Measurements from ENCODE around the gene ZNF460.
A peak's percentile ranks its signal among the peaks of the same experiment; 100 is the strongest.

The ZNF460 gene

DNA sequence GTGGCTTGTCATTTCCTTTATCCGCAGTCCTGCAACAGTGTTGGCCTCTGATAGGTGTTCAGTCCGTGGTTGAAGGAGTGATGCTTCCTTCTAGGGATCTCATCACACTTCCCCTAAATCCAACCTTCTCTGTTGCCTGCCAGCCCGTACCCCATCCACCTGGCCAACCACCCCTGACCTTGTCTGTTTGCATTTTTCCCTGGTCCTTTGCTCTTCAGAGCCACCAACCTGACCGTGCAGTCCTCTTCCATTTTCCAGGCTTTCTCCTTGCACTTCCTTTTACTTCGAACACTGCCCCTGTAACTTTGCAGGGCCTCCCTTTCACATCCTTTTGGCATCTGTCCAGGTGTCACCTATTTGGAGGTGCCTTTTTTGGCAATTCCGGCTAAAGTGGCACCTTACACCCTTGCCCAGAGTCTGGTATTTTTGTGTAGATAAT lies 696 bp downstream of the ZNF460 start:
- no peak for DNase-seq (ENCODE audit: low read depth)

DNA sequence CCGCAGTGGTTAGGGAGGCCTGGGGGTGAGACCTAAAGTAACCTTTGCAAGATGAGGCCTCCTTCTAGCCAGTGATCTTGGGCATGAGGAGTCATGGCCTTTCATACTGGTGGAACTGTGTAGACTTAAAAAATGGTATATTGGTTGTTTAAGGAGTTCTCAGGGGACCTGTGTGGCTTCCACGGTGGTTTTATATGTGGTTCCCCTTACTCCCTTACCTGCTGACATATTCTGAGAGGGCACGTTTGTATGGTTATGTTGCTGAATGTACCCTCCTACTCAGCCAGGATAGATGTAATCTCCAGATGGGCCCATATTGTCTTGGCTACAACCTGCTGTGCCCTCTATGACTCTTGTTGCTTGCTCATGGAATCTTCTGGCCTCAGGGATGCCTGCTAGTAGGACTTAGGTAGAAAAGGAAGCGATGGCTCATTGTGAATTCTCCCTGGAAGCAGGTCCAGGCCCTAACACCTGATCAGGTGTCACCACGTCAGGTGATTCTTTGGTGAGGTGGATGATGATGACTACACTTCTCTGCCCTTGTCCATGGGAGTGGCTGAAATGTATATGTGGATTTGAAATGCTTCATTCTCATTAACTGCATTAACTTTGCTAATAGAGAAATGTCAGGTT lies 1.8 kb downstream of the ZNF460 start:
- no peak for DNase-seq (ENCODE audit: low read depth)

DNA sequence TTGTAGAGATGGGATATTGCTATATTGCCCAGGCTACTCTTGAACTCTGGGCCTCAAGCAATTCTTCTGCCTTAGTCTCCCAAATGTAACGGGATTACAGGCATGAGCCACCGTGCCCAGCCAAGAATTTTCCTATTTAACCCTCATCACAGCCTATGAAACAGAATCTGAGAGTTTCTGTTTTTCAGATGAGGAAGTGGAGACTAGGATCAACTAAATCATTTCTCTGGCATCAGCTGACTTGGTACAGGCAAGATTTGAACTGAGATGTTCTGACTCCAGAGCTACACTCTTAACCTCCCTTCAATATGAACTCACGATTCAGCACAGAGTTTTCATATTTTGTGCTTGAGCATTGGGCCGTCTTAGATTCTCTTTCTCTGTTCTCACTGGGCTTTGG lies 8.1 kb downstream of the ZNF460 start:
- no peak for DNase-seq (ENCODE audit: low read depth)

DNA sequence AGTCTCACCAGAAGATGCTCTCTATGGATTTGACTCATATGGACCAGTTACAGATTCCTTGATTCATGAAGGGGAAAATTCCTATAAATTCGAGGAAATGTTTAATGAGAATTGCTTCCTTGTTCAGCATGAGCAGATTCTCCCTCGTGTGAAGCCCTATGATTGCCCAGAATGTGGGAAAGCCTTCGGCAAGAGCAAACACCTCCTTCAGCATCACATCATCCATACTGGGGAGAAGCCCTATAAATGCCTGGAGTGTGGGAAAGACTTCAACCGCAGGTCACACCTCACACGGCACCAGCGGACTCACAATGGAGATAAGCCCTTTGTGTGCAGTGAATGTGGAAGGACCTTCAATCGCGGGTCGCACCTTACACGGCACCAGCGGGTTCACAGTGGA lies 10.7 kb downstream of the ZNF460 start:
- no peak for DNase-seq (ENCODE audit: low read depth)

DNA sequence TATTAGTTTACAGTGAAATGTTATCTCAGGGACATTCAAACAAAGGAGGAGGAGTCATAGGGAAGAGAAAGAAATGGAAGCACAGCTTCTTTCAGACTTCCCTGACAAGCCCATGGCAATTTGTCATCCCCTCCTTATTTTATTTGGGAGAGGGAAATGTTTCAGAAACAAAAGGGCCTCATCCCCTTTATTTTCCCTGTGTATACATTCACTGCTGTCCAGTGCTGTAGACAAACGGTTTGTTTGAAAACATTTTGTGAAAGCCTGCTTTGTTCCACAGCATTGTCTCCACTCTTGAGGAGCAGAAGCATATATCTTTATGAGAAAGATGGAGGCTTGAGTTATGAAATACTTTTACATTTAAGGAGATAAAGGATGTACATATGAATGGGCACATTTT lies 12.3 kb downstream of the ZNF460 start:
- no peak for DNase-seq (ENCODE audit: low read depth)

DNA sequence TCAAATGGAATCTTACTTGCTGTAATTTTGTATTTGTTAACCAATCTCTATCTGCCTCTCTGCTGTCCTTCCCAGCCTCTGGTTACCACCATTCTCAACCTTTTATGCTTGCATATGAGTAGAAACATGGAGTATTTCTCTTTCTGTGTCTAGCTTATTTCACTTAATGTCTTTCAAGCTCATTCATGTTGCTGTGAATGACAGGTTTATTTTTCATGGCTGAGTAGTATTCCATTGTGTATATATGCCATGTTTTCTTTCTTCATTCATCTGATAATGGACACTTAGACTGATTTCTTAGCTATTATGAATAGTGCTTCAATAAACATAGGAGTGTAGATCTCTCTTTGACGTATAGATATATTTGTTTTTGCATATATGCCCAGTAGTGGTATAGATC lies 13.4 kb downstream of the ZNF460 start:
- DNase-seq (ENCODE audit: low read depth) = no peak

DNA sequence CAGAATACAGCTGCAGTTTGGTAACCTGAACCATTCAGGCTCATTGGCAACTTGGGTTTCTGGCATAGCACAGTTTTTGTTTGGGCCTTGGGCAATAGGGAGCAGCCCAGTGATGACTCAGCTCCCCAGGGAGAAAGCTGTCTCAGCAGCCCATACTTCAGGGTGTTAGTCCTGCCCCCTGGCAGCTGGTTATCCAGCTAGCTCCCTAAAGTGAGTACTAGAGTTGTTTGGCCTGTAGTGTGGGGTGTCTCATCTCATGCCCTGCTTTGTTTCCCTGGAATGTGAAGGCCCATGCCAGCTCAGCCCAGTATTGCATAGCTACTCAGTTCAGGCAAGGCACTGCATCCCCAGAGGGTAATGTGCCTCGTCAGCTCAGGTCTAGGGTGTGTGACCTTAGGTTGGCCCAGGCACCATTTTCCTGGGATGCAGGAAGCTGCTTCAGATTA lies 21.8 kb downstream of the ZNF460 start:
- no peak for DNase-seq (ENCODE audit: low read depth)

DNA sequence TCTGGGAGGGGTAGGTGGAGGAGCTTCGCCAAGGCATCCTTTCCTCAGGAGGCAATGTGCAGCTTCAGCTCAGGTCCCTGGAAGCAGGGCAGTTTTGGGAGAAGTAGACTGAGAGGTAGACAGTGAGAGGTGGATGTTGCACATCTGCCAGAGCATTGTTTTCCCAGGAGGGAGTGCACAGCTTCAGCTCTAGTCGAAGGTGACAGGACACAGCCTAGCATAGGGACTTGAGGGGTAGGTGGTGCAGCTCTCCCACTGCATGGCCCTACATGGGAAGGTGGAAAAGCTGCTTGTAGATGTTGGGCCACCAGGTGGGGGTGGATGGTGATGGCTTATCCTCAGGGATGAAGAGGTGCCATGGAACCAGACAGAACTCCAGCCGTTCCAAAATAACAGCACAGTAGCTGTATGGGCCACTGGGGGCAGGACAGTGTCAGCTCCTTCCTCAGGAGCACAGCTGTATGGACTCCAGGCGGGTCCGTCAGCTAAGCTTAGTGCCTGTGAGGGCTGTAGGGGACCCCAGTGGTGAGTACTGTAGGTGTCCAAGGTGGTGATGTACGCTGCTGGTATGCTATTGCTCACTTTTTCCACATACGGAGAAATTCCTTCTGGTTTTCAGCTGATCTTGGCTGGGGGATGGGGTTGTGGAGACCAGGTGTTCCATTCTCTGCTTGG lies 22.6 kb downstream of the ZNF460 start:
- DNase-seq (ENCODE audit: low read depth) = no peak

DNA sequence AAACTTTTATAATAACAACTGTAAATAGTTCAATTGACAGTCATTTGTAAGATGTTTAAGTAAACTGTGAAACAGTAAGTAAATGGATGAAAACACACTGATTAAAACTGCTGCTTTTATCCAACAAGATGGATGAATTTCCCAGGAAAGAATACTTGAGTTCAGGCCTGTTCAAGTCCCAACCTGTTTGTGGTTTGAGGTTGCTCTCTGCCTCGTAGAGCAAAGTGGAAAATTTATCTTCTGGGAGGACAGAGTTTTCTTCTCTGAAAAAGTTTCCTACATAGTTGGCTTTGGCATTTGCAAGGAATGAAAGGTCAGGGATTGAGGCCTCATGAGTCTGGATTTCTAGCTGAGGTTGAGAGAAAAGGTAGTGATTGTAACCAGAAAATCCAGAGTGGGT lies 24.8 kb downstream of the ZNF460 start:
- DNase-seq (ENCODE audit: low read depth) = no peak

DNA sequence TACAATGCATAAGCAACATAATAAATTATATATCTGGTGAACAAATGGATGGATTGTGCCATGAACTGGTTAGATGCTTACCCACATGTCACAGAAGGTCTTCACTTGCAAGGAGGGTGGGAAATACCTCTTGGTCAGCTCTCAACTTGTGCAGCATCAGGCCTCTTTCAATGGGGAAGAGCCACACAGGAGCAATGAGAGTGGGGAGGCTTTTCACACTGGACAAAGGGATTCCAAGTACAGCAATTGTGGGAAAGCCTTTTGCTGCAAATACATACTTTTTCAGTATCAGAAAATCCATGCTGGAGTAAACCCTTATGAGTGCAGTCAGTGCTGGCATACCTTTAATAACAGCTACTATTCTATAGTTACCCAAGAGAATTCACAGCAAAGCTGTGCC lies 28.2 kb downstream of the ZNF460 start:
- no peak for DNase-seq (ENCODE audit: low read depth)

DNA sequence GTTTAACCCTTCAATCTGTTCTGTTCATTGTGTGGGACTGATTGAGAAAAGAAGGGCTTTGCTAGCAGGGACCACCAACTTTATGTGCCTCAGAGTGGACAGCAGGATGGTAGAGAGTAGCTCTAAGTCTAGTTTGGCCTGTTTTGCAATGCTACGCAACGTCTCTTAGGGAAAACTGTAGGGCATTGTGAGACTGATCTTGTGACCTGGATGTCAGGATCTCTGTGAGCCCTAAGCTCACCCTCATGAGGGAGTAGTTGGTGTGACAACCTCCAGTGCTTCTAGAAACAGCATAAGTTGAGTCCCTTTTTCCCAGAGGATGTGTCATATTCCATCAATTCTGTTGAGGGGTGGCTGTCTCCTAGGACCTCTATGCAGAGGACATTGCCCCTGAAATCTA lies 30.5 kb downstream of the ZNF460 start:
- no peak for DNase-seq (ENCODE audit: low read depth)

DNA sequence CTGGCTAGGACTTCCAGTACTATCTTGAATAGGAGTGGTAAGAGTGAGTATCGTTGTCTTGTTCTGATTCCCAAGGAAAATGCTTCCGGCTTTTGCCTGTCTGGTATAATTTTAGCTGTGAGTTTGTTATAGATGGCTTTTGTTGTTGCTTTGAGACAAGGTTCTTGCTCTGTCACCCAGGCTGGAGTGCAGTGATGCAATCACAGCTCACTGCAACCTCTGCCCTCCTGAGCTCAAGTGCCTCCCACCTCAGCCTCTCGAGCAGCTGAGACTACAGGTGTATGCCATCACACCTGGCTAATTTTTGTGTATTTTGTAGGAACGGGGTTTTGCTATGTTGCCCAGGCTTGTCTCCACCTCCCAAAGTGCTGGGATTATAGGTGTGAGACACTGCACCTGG lies 33.9 kb downstream of the ZNF460 start:
- no peak for DNase-seq (ENCODE audit: low read depth)

DNA sequence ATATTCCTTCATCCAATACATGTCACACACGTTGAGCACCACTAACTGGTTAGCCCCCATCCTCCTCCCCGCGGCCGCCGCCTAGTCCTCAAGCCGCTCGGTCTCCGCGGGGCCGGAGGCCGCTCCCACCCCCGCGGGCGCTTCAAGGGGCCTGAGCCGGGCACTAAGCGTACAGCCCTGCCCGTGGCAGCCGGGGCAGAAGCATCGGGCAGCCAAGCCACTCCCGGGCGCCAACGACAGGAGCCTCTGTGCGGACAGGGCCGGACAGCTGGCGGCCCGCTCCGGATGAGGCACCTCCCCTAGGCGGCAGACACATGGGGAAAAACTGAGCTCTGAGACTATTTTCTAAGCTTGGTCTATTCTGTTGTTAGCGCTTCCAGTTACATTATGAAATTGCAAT lies 37.2 kb downstream of the ZNF460 start:
- no peak for DNase-seq (ENCODE audit: low read depth)

DNA sequence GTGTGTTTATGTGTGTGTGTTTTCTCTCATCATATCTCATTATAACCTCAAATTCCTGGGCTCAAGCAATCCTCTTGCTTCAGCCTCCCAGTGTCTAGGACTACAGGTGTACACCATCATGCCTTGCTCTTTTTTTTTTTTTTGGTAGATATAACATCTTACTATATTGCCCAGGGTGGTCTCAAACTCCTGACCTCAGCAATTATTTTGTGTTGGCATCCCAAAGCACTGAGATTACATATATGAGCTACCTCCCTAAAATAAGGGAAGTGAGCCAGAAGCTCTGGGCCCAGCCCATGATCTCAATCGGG lies 39.5 kb downstream of the ZNF460 start:
- DNase-seq (ENCODE audit: low read depth) = no peak

DNA sequence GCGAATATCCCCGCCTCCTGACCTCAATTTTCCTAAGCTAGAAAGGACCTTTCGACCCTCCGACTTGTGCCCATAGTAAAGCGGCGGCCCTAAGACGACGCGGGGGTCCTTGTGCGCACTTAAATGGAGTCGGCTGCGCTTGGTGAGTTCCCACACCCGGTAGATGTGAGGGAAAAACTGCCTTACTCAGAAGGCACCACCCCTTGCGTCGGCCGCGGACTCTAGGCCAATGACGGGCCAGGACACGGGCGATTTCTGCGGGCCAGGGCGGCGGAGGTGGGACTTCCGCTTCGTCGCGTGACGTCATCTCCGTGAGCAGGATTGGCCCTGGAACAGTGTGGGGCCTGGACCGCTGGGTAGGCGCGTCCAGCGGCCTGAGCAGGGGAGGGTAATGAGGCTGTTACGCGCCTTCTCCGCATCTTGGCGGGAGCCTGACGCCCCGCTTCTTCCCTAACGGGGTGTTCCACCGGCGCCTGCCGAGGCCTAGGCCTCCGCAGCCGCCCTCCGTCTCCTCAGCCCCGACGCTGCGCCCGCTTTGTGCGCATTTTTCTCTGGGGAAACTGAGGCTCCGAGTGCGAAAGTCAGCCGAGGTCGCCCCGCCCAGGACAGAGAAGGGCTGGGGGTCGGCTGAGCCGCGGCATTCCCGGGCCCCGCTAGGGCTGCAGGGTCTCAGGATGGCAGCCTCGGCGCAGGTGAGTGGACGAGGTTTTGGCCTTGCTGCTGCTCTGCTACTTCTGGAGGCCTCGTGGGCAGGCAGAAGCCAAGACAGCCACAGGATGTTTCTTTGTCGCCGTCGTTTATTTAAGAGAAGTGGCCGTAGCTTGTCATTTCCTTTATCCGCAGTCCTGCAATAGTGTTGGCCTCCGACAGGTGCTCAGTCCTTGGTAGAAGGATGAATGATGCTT lies 40.1 kb downstream of the ZNF460 start, which contains the start of gene ZNF543:
Gene ZNF543 (plus strand): TSS at position 293 of the 905 bp plus-strand sequence. CDS start 382 bp downstream, at position 675.
- peak; percentile 87 for DNase-seq (ENCODE audit: low read depth)

DNA sequence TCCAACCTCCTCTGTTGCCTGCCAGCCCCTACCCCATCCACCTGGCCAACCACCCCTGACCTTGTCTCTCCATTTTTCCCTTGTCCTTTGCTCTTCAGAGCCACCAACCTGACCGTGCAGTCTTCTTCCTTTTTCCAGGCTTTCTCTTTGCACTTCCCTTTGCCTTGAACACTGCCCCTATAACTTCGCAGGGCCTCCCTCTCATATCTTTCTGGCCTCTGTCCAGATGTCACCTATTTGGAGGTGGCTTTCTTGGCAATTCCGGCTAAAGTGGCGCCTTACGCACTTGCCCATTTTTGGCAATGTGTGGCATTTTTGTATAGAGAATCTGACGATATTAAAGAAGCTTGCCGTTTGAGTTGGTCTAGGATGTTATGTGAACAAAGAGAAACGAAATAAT lies 40.8 kb downstream of the ZNF460 start:
- DNase-seq (ENCODE audit: low read depth) = no peak

DNA sequence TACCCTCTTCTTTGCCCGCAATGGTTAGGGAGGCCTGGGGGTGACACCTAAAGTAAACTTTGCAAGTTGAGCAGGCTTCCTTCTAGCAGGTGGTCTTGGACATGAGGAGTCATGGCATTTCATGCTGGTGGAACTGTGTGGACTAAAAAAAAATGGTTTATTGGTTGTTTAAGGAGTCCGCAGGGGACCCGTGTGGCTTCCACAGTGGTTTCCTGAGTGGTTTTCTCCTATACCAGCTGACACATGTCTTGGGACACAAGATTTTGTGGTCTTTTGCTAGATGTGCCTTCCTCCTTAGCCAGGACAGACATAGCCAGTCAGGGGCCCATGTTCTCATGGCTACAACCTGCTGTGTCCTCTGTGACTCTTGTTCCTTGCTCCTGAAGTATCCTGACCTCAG lies 41.5 kb downstream of the ZNF460 start:
- no peak for DNase-seq (ENCODE audit: low read depth)

DNA sequence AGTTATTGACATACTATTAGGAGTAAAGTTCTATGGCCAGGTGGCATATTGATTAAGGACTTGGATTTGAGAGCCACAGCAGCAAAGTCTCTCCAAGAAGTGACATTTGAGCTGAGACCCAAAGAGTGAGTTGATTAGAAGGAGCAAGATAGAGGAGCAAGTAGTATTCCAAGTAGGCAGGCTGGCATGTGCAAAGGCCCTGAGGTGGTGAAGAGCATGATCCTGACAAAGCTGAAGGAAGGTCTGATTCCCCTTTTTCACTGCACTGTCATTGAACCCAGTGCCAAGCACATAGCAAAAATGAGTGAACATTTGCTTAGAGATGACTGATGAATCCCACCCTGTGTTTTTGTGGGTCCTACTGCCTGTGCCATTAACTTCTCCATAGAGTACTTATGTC lies 44.7 kb downstream of the ZNF460 start:
- no peak for DNase-seq (ENCODE audit: low read depth)

DNA sequence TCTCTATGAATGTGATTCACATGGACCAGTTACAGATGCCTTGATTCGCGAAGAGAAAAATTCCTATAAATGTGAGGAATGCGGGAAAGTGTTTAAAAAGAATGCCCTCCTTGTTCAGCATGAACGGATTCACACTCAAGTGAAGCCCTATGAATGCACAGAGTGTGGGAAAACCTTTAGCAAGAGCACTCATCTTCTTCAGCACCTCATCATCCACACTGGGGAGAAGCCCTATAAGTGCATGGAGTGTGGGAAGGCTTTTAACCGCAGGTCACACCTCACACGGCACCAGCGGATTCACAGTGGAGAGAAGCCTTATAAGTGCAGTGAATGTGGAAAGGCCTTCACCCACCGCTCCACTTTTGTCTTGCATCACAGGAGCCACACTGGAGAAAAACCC lies 47.7 kb downstream of the ZNF460 start:
- no peak for DNase-seq (ENCODE audit: low read depth)

DNA sequence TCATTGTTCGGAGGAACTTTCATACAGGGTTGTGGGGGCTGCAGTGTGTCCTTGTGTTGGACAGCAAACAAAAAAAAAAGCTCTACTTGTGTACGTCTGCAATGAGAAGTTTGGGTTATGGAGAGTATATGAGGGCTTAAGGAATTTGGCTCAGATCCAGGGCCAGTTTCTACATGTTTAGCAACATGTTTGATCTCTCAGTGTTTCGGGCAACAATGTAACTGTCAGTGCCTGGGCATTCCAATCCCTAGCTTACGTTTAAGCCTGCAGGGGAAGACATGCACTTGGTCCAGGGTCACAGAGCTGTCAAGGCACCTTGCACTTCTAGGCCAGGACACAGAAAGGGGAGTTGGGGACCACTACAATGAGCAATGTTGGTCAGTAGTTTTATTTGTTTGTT lies 53.9 kb downstream of the ZNF460 start:
- DNase-seq (ENCODE audit: low read depth) = no peak

DNA sequence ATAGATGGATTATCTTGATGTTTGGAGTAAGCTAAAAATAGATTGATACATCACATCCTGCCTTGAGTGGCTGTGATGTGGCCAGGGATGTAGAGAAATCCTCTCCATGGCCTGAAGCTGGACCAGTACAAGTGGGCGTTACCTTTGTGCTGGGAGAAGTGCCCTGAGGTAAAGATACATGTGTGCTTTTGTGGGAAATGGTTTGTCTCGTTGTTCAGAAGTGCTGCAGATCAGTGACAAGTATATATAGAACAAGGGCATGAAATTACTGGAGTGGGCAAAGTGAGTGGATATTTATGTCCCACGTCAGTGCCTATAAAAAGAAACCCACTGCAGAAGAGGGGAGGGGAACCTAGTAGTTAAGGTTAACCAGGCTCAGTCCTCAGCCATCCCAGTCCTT lies 58.6 kb downstream of the ZNF460 start:
- no peak for DNase-seq (ENCODE audit: low read depth)

DNA sequence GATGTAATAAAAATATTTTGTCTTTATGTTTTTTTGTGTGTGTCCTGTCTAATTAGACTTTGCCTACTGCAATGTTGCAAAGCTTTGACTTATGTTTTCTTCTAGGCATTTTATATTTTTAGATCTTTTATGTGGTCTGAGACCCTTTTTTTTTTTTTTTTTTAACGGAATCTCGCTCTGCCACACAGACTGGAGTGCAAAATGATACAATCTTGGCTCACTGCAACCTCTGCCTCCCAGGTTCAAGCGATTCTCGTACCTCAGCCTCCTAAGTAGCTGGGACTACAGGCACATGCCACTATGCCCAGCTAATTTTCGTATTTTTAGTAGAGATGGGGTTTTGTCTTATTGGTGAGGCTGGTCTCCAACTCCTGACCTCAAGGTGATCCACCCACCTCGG lies 62.3 kb downstream of the ZNF460 start:
- DNase-seq (ENCODE audit: low read depth) = no peak
